ENCODE results near the gene ACP4. TPM values are rescaled to one million over a fixed set of nuclear protein-coding genes. Genes with fewer than 3 reads are reported as not detected.

The ACP4 gene
- polyA plus RNA-seq, 1 experiment, result not detected

GRCh38 chr19:50793558-50794065 is 3.4 kb downstream of the ACP4 start:
- TF ChIP-seq CTCF (IDR thresholded peaks at IDR 0.05; ENCODE audit: low read depth, low read length), result no peak
- POLR2A ChIA-PET, result interaction anchor here (0.6 to 1.8 kb wide), 2 partner anchors 9 to 11 kb away, joined by 3 to 8 read pairs; no protein-coding TSS in a partner anchor

GRCh38 chr19:50794074-50794875 is 4.1 kb downstream of the ACP4 start:
- DNase-seq (ENCODE audit: low read depth, low spot score), result no peak
- TF ChIP-seq CTCF (IDR thresholded peaks at IDR 0.05; ENCODE audit: low read depth, low read length), result 0 out of 2 replicates have a peak, but pooled peaks have one; percentile 5
- no peak overlapping the region for H3K27ac ChIP-seq (ENCODE audit: low read depth, low read length)
- ChIA-PET CTCF (interaction anchor here (1.0 kb wide), 1 partner anchor 12 kb away, joined by 3 read pairs; no protein-coding TSS in a partner anchor), POLR2A (interaction anchor here (0.5 to 2.4 kb wide), 3 partner anchors 10 to 437 kb away, joined by 3 to 9 read pairs (median 8); no protein-coding TSS in a partner anchor)
- no peaks in the 10 kb centered on the region; the same call in 1 of the 2 replicates for H3K9me3 ChIP-seq (ENCODE audit: control insufficient read depth, insufficient read depth, low read length)
- H3K4me3 ChIP-seq (ENCODE audit: low read depth, low read length), result no peak overlapping the region
- H3K27me3 ChIP-seq (ENCODE audit: control insufficient read depth, insufficient read depth, low read length), result no peaks in the 10 kb centered on the region

More at GRCh38 chr19:50793558-50794065, 3.4 kb downstream of the ACP4 start:
- no peaks in the 10 kb centered on the region for H3K27me3 ChIP-seq (ENCODE audit: control insufficient read depth, insufficient read depth, low read length)
- H3K4me3 ChIP-seq (ENCODE audit: low read depth, low read length), result no peak overlapping the region
- CTCF ChIA-PET, result interaction anchor here (1.0 to 1.1 kb wide), 2 partner anchors 11 to 69 kb away, joined by 3 read pairs; no protein-coding TSS in a partner anchor
- DNase-seq (ENCODE audit: low read depth, low spot score), result no peak
- no peaks in the 10 kb centered on the region; the same call in 1 of the 2 replicates for H3K9me3 ChIP-seq (ENCODE audit: control insufficient read depth, insufficient read depth, low read length)
- H3K27ac ChIP-seq (ENCODE audit: low read depth, low read length), result no peak overlapping the region

GRCh38 chr19:50794876-50795663 is 4.9 kb downstream of the ACP4 start:
- ChIA-PET CTCF (no interaction called here), POLR2A (interaction anchor here (0.5 to 2.4 kb wide), 2 partner anchors 9 to 438 kb away, joined by 3 to 9 read pairs; no protein-coding TSS in a partner anchor)
- peak; percentile 28 for TF ChIP-seq CTCF (IDR thresholded peaks at IDR 0.05; ENCODE audit: low read depth, low read length)
- no peaks in the 10 kb centered on the region; the same call in 1 of the 2 replicates for H3K9me3 ChIP-seq (ENCODE audit: control insufficient read depth, insufficient read depth, low read length)
- no peak for DNase-seq (ENCODE audit: low read depth, low spot score)
- no peak overlapping the region for H3K4me3 ChIP-seq (ENCODE audit: low read depth, low read length)
- no peaks in the 10 kb centered on the region for H3K27me3 ChIP-seq (ENCODE audit: control insufficient read depth, insufficient read depth, low read length)
- H3K27ac ChIP-seq (ENCODE audit: low read depth, low read length), result no peak overlapping the region

- ChIA-PET CTCF (interaction anchor here (0.6 kb wide), 1 partner anchor 186 kb away, joined by 6 read pairs; no protein-coding TSS in a partner anchor), POLR2A (interaction anchor here (2.4 kb wide), 1 partner anchor 9 kb away, joined by 9 read pairs; no protein-coding TSS in a partner anchor)
Observed at GRCh38 chr19:50795664-50796073, 5.5 kb downstream of the ACP4 start.

More at GRCh38 chr19:50795664-50796073, 5.5 kb downstream of the ACP4 start:
- H3K27me3 ChIP-seq (ENCODE audit: control insufficient read depth, insufficient read depth, low read length), result no peaks in the 10 kb centered on the region
- H3K9me3 ChIP-seq (ENCODE audit: control insufficient read depth, insufficient read depth, low read length), result no peaks in the 10 kb centered on the region; the same call in 1 of the 2 replicates
- no peak for DNase-seq (ENCODE audit: low read depth, low spot score)
- H3K4me3 ChIP-seq (ENCODE audit: low read depth, low read length), result no peak overlapping the region
- TF ChIP-seq CTCF (IDR thresholded peaks at IDR 0.05; ENCODE audit: low read depth, low read length), result no peak
- H3K27ac ChIP-seq (ENCODE audit: low read depth, low read length), result no peak overlapping the region

Measured in AG04450 (cell line).